GM19193 (cell line): ENCODE data around the gene MYO5C.
A peak's percentile ranks its signal among the peaks of the same experiment; 100 is the strongest.

ENCODE experiments used
- POLR2A ChIP-seq: IDR thresholded peaks from 4 replicates; pipeline ENCODE4 v1.6.1; 2011; ENCODE audit not compliant: insufficient read depth, insufficient read length; ENCODE audit errors: extremely low read depth

Gene MYO5C

GRCh38 chr15:52318729-52319500 lies 23.3 kb upstream of the MYO5C start:
- TF ChIP-seq POLR2A = no peak

- TF ChIP-seq POLR2A = no peak
These were observed 22.1 kb upstream of the MYO5C start for GRCh38 chr15:52317688-52318087.

- no peak for TF ChIP-seq POLR2A
These were observed 21.4 kb upstream of the MYO5C start for GRCh38 chr15:52317022-52317421.

DNA sequence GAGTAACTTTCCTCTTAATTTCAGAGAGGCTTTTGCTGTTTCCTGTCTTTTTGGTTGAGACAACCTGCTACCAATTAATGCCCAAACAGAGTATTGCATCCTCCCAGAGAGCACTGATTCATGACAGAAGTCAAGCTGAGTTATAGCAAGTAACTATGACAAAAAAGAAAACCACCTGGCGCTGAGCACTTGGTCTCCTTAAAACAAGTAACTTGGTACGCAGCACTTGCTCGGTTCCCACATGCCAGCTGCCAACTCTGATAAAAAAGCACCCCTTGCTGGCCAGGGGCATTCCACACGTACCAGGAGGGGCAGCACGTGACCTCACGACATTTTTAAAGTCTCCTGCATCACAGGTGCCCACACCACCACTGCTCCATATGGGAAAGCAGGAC lies 13.5 kb upstream of the MYO5C start:
- TF ChIP-seq POLR2A = no peak

DNA sequence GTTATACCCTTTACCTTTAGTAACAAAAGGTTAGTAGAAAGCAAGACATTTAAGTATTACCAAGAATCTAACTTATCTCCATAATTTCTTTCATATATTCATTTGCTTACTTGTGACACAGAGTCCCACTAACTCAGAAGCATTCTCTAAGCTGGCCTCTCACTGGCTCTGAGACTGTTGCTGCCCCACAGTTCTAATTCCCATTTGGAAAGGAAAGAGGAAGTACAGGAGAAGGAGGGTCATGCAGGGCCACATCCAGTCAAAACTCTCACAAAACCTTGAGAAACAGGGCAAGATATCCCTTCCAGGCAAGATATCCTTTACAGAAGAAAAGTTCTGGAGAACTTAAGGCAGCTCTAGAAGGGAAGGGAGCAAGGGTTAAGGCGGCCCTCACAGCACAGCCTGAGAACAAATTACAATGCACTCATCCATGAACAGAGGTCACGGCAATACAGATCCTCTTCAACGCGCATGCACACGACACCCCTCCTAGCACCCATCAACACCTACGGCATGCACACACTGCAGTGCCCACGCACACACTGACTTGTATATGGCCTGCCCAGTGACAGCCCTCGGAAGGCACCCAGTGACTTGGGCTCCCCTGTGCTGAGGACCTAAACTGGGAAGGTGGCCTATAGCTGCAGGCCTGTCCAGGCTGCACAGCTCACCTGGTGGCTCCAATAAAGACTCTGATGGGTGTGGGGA lies 13.0 kb upstream of the MYO5C start:
- peak; percentile 45 for TF ChIP-seq POLR2A

GRCh38 chr15:52307847-52308246 lies 12.2 kb upstream of the MYO5C start:
- TF ChIP-seq POLR2A = no peak

- TF ChIP-seq POLR2A = no peak
These were observed 10.7 kb upstream of the MYO5C start for GRCh38 chr15:52306270-52306669.

DNA sequence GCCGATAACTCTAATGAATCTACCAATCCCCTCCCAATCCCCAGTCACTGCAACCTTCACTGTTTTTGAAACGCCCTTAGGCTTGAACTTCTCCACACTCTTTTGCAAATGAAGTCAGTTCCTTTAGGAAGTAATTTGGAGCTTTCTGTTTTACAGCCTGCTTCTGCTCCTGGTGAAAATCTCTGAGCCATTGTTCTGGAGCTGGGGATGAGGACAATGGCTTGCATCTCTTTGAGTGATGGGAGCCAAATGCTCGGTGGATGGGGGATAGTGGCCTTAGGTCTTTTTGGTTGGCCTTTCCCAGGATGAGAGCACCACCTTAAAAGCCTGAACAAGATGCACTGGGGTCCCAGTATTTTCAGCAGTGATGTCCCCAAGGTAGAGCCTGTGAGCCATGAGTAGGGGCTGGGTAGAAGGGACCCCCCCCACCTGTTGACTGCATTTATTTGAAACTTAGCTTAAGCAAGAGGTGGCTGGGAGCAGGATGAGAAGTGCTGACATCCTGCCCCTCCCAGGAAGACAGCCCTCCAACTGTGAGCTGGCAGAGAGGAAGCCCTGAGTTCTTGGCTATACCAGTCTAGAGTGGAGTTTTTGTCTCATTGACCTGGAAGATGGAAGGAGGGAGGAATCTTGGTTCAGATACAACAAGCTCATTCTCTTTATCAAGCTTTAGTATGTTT lies 7.6 kb upstream of the MYO5C start:
- no peak for TF ChIP-seq POLR2A

DNA sequence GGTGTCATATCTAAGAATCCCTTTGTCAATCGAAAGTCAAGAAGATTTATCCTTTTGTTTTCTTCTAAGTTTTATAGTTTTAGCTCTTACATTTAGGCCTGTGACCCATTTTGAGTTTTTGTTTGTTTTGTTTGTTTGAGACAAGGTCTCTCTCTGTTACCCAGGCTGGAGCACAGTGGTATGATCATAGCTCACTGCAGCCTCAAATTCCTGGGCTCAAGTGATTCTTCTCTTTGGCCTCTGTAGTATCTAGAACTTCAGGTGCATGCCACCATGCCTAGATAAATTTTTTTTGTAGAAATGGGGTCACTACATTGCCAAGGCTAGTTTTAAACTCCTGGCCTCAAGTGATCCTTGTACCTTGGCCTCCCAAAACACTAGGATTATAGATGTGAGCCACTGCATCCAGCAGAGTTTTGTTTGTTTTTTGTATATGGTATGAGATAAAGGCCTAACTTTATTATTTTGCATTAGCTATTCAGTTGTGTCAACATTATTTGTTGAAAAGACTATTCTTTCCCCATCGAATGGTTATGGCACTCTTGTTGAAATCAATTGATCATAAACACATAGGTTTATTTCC lies 5.8 kb upstream of the MYO5C start:
- no peak for TF ChIP-seq POLR2A

DNA sequence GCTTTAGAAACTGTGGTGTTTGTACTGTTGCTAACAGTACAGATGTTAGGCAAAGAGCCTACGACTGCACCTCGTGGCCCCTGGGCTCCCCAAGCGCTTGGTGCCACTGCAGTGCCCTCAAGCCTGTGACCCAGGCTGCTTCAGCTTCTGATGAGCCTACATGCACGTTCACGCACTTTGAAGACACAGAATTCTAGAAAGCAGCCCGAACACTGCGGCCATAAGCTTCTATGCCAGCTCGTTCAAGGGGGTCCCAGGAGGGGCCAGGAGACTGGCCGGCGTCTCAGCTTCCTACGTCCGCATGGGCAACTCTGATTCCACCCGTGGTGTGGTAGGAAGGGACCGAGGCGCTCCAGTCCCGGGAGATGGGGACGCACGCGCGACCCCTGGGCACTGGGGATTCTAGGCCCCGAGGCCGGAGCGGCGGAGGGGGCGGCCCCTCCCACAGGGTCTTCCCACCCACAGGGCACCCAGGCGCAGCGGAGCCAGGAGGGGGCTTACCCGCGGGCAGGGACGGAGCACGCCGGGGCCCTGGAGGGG lies 653 bp downstream of the MYO5C start:
- TF ChIP-seq POLR2A = no peak

DNA sequence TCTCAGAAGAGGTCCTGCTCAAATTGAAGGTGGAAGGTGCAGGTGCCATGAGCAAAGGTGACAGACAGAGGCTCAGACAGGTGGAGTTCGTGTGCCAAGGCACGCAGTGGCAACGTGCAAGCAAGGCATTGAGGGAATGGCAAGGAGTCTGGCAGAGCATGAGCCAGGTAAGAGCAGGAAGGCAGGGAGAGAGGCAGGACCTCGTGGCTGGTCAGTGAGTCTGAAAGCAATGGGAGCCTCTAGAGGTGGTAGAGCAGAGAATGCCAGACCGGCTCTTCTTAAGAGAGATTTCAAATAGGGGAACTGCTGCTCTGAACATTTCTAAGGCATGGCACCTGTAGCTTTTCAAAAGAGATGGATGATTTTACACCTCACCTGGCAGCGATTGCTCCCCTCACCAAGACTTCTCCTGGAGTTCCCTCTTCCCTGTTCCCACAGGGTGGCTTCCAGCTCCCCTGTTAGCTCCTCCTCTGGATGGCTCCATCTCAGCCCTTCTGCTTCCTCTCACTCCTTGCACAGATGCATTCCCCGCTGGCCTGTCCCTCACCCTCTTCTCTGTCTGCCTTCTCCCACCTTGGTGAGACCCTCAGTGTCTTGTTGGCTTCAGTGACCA lies 2.7 kb downstream of the MYO5C start:
- TF ChIP-seq POLR2A = no peak

GRCh38 chr15:52291204-52291603 lies 4.4 kb downstream of the MYO5C start:
- TF ChIP-seq POLR2A = no peak

GRCh38 chr15:52290800-52291199 lies 4.8 kb downstream of the MYO5C start:
- TF ChIP-seq POLR2A = no peak

DNA sequence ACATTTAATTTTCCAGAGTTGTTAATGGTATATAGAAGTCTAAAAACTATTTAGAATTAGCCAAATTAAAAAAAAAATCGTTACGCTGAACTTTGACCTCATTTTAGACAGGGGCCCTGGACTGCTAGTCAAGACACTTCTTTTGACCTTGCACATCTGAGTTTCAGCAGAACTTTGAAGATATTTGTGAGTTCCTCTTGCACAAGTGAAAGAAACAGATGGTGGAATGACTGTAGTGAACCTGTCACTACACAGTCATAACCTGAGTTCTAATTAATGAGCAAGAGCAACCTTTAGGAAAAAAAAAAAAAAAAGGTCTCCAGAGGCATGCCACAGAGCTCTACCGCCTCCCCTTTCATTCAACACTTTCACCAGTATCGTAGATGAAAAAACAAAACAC lies 5.3 kb downstream of the MYO5C start:
- TF ChIP-seq POLR2A = no peak

DNA sequence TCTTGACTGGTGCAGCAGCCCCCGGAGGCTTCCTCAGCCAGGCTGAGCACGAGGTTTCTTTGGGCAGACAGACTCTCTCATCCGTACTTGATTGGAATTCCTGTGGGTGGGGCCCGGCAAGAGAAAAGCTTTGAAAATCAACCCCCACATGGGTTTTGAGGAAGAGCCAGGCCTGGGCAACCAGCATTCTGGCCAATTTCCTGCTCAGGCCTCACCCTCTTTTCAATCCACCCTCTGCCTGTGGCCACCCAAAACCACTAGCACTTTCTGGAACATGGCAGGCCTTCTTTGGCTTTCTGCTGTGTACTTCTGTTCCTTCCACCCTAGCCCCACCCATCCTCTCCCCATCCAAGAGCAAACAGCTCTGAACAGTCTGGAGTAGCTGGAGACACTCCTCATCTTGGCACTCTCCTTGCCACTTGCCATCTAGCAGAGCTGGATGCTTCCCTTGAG lies 5.9 kb downstream of the MYO5C start:
- no peak for TF ChIP-seq POLR2A
